ENCODE results near the gene CCDC3. TPM values are rescaled to one million over a fixed set of nuclear protein-coding genes. Genes with fewer than 3 reads are reported as not detected.

The CCDC3 gene
- total and polyA plus RNA-seq, 8 donors: 0.60 to 4.7 (median 2.2) TPM

GRCh38 chr10:12846718-12847117 is 154.8 kb downstream of the CCDC3 start:
- WGBS, 2 donors: 36 to 85% methylated on average over 1 of the region's 1 CpG
- DNase-seq (no peak), ATAC-seq (no peak), FAIRE-seq (no peak)
- H3K27me3 ChIP-seq: no peaks in the 10 kb centered on the region
- no peak overlapping the region for H3K27ac ChIP-seq
- no peaks in the 10 kb centered on the region for H3K9me3 ChIP-seq
- intact Hi-C loops (cut with DNase I): no loop called here
- no peaks in the 10 kb centered on the region for H3K4me1 ChIP-seq
- no peak for TF ChIP-seq CTCF (IDR thresholded peaks at IDR 0.05)
- no peaks in the 10 kb centered on the region for H3K36me3 ChIP-seq
- no peak overlapping the region for H3K4me3 ChIP-seq

Other genes starting within 250 kb of the CCDC3 start
- gene OPTN, start 98.5 kb upstream of the CCDC3 start, total RNA-seq: 10 to 100 TPM; 13.9 to 47.9 (median 24.4) TPM
- gene OPTN, start 98.5 kb upstream of the CCDC3 start, polyA plus RNA-seq: 10 to 100 TPM; 19.4 to 25.0 TPM
- under 1 TPM in 5 of 6 donors, not detected in 1; 0.12 to 0.35 (median 0.32) TPM for gene MCM10, start 159.8 kb upstream of the CCDC3 start, total RNA-seq
- gene MCM10, start 159.8 kb upstream of the CCDC3 start, polyA plus RNA-seq: under 1 TPM; 0.05 to 0.15 TPM
- not detected for gene UCMA, start 232.7 kb upstream of the CCDC3 start, total RNA-seq
- not detected for gene UCMA, start 232.7 kb upstream of the CCDC3 start, polyA plus RNA-seq